Hepatocyte (in vitro differentiated cells): ENCODE measurements around the gene ZNF565. TPM values are rescaled to one million over a fixed set of nuclear protein-coding genes. Genes with fewer than 3 reads are reported as not detected.

Experiments
- DNase-seq: peaks from one replicate; pipeline ENCODE4 v3.0.0-alpha.2; 2016; ENCODE audit warnings: low spot score
- H2AFZ ChIP-seq: fragments of 200-600 bp; sonication (generic); 2 replicates; pipeline ENCODE4 v1.6.0; 2016; ENCODE audit warnings: antibody characterized with exemption, mild to moderate bottlenecking
- H3K27ac ChIP-seq: fragments of 200-600 bp; sonication (generic); 2 replicates; pipeline ENCODE4 v1.5.1; 2016; ENCODE audit warnings: mild to moderate bottlenecking
- H3K27me3 ChIP-seq: fragments of 200-600 bp; sonication (generic); 2 replicates; pipeline ENCODE4 v1.6.1; 2016
- H3K36me3 ChIP-seq: fragments of 200-600 bp; sonication (generic); replicated peaks from 2 replicates; pipeline ENCODE4 v1.5.1; 2016; ENCODE audit warnings: low read depth; ENCODE audit not compliant: insufficient read depth
- H3K4me1 ChIP-seq: fragments of 200-600 bp; sonication (generic); 2 replicates; pipeline ENCODE4 v1.5.1; 2016; ENCODE audit warnings: mild to moderate bottlenecking, moderate library complexity; ENCODE audit not compliant: insufficient read depth
- H3K4me2 ChIP-seq: fragments of 200-600 bp; sonication (generic); 2 replicates; pipeline ENCODE4 v1.6.0; 2016
- H3K4me3 ChIP-seq: fragments of 200-600 bp; sonication (generic); 2 replicates; pipeline ENCODE4 v1.5.1; 2016; ENCODE audit warnings: mild to moderate bottlenecking
- H3K79me2 ChIP-seq: fragments of 200-600 bp; sonication (generic); 2 replicates; pipeline ENCODE4 v1.6.0; 2017; ENCODE audit warnings: mild to moderate bottlenecking
- H3K9me2 ChIP-seq: fragments of 200-600 bp; sonication (generic); replicated peaks from 2 replicates; pipeline ENCODE4 v1.6.0; 2017; ENCODE audit warnings: mild to moderate bottlenecking; ENCODE audit not compliant: insufficient read depth
- H3K9me3 ChIP-seq: fragments of 200-600 bp; sonication (generic); 2 replicates; pipeline ENCODE4 v1.5.1; 2016; ENCODE audit warnings: low read depth, mild to moderate bottlenecking
- H4K20me1 ChIP-seq: fragments of 200-600 bp; sonication (generic); 2 replicates; pipeline ENCODE4 v1.6.0; 2016; ENCODE audit warnings: mild to moderate bottlenecking; ENCODE audit not compliant: insufficient read depth, poor library complexity, severe bottlenecking
- EZH2 ChIP-seq: fragments of 200-600 bp; sonication (generic); IDR thresholded peaks from 2 replicates; pipeline ENCODE4 v1.6.1; 2016; ENCODE audit warnings: antibody characterized with exemption, mild to moderate bottlenecking, borderline replicate concordance
- EZH2phosphoT487 ChIP-seq: fragments of 200-600 bp; sonication (generic); IDR thresholded peaks from one replicate; pipeline ENCODE4 v1.6.1; 2018; ENCODE audit warnings: antibody characterized with exemption, mild to moderate bottlenecking, low read depth, moderate library complexity; ENCODE audit not compliant: unreplicated experiment, severe bottlenecking
- WGBS: methylation state at CpG from one replicate; pipeline ENCODE4 v1.1.6; 2016; ENCODE audit warnings: low lambda C conversion rate; ENCODE audit errors: missing lambda C conversion rate; 5-methylcytosine and 5-hydroxymethylcytosine counted together
- polyA plus RNA-seq: library from polyadenylated mRNA; unstranded; fragments of >200 nt; fragmentation: Nextera tagmentation; extraction: Ambion mirVana; gene quantifications from 2 replicates; pipeline ENCODE4 v1.2.1, GENCODE V29; 2016
- total RNA-seq: library from RNA; depleted of rRNA; stranded (reverse); fragments of >200 nt; gene quantifications from 2 replicates; pipeline ENCODE4 v1.2.3, GENCODE V29; 2014
- TF ChIP-seq, protein P1 (sequence below): fragments of 200-600 bp; sonication (generic); IDR thresholded peaks from 2 replicates; pipeline ENCODE4 v1.5.1; 2016; ENCODE audit warnings: antibody characterized with exemption, mild to moderate bottlenecking; ENCODE audit not compliant: poor library complexity

The ZNF565 gene
- total and polyA plus RNA-seq, 2 experiments from 2014 or later: 3.0 to 8.1 TPM

DNA sequence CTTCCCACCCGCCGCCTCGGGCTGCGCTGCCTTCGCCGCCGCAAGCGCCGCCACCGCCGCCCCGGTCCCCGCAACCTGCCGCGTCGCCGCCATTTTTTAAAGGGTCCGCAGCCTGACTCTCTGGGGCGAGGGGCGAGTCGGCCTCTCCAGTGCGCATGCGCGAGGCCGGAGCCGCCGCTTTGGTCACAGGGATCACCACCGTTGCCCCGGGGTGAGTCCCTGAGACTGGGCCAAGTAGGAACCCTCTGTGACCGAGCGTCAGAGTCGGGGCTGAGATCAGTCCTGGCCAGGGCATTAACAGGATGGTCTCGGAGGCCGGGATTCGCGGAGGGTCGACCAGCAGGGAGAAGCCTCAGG lies 43.0 kb upstream of the ZNF565 start:
- no peak for DNase-seq
- Histone ChIP-seq H3K4me1 (no peaks in the 10 kb centered on the region), H3K79me2 (no peaks in the 10 kb centered on the region), H3K27me3 (no peaks in the 10 kb centered on the region), H3K4me3 (no peak overlapping the region), H4K20me1 (no peaks in the 10 kb centered on the region), H3K9me3 (no peaks in the 10 kb centered on the region), H2AFZ (no peak overlapping the region), H3K4me2 (no peak overlapping the region), H3K27ac (no peak overlapping the region), H3K36me3 (no peaks in the 10 kb centered on the region), H3K9me2 (no peaks in the 10 kb centered on the region)
- TF ChIP-seq EZH2 (no peak), EZH2phosphoT487 (no peak)
- TF ChIP-seq, protein P1, sequence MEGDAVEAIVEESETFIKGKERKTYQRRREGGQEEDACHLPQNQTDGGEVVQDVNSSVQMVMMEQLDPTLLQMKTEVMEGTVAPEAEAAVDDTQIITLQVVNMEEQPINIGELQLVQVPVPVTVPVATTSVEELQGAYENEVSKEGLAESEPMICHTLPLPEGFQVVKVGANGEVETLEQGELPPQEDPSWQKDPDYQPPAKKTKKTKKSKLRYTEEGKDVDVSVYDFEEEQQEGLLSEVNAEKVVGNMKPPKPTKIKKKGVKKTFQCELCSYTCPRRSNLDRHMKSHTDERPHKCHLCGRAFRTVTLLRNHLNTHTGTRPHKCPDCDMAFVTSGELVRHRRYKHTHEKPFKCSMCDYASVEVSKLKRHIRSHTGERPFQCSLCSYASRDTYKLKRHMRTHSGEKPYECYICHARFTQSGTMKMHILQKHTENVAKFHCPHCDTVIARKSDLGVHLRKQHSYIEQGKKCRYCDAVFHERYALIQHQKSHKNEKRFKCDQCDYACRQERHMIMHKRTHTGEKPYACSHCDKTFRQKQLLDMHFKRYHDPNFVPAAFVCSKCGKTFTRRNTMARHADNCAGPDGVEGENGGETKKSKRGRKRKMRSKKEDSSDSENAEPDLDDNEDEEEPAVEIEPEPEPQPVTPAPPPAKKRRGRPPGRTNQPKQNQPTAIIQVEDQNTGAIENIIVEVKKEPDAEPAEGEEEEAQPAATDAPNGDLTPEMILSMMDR: no peak
- WGBS: 95% methylated on average over 36 of the region's 37 CpGs

DNA sequence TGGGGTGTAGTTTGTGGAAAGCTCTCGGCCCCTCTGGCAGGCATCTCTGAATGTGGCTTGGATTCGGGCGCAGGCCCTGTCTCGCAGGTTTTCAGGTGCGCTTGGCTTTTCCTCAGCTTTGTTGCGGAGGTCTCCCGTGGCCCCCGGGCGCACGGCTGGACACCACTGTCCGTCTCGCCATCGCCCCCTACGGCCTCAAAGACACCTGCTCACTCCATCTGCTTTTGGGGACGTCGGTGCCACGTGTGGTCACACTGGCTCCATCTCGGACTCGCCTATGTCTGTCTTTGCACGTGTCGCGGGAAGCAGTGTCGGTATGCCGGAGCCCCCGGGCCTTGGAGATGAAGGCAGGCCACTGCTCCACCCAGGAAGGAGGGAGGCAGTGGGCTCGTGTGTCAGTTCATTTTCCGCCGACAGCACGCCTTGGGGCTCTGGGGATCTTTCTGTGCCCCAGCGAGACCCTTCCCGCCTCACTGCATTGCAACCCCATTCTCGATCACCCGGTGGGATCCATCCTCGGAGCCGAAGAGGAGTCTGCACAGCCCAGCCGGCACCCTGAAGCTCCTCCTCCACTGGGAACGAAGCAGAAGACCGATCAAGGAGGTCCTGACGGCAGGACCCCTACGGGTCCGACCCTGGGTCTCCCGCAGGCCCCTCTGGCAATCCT lies 42.5 kb upstream of the ZNF565 start:
- Histone ChIP-seq H2AFZ (no peak overlapping the region), H3K27ac (no peak overlapping the region), H3K27me3 (no peaks in the 10 kb centered on the region), H3K9me2 (no peaks in the 10 kb centered on the region), H3K36me3 (no peaks in the 10 kb centered on the region), H3K4me2 (no peak overlapping the region), H3K79me2 (no peaks in the 10 kb centered on the region), H3K9me3 (no peaks in the 10 kb centered on the region), H3K4me1 (no peaks in the 10 kb centered on the region), H4K20me1 (no peaks in the 10 kb centered on the region), H3K4me3 (no peak overlapping the region)
- WGBS: 97% methylated on average over 39 of the region's 42 CpGs
- no peak for TF ChIP-seq EZH2phosphoT487
- TF ChIP-seq EZH2: no peak
- TF ChIP-seq, protein P1: no peak
- no peak for DNase-seq

DNA sequence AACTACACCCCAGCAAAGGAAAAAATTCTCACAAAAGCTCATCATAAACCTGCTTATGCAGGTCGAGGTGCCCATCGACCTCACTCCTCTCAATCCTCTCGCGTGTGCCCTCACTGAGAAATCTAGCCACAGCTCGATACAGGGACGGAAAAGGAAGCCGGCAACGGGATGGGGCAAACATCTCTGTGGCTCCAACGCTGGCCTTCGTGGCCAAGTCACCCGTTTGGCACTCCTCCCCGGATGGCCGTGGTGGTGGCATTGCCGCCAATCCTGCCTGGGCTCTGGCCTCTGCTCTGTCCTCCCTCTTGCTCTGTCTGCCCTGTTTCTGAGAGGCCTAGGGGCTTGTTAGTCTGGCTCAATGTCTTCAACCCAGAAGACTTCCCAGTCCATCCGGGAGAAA lies 41.6 kb upstream of the ZNF565 start:
- H3K36me3 ChIP-seq: no peaks in the 10 kb centered on the region
- H3K27ac ChIP-seq: no peak overlapping the region
- no peaks in the 10 kb centered on the region for H3K4me1 ChIP-seq
- no peaks in the 10 kb centered on the region for H4K20me1 ChIP-seq
- no peaks in the 10 kb centered on the region for H3K9me3 ChIP-seq
- no peak for DNase-seq
- no peaks in the 10 kb centered on the region for H3K79me2 ChIP-seq
- H2AFZ ChIP-seq: no peak overlapping the region
- TF ChIP-seq EZH2 (no peak), EZH2phosphoT487 (no peak)
- TF ChIP-seq, protein P1: no peak
- H3K27me3 ChIP-seq: no peaks in the 10 kb centered on the region
- WGBS: 93% methylated on average over 15 of the region's 15 CpGs
- H3K4me3 ChIP-seq: no peak overlapping the region
- H3K4me2 ChIP-seq: no peak overlapping the region
- H3K9me2 ChIP-seq: no peaks in the 10 kb centered on the region
